GM21825 (cell line): ENCODE measurements around the gene KDM2B.

Experiments used
- ATAC-seq: cut with Tn5 transposase; IDR thresholded peaks from one replicate; pipeline ENCODE4 v1.9.1; 2021; ENCODE audit warnings: mild to moderate bottlenecking, moderate library complexity; ENCODE audit not compliant: unreplicated experiment

The KDM2B gene

GRCh38 chr12:121568518-121568917 is 12.3 kb downstream of the KDM2B start:
- no peak for ATAC-seq

GRCh38 chr12:121565076-121565475 is 15.7 kb downstream of the KDM2B start:
- no peak for ATAC-seq

GRCh38 chr12:121562488-121562887 is 18.3 kb downstream of the KDM2B start:
- ATAC-seq = no peak

GRCh38 chr12:121561009-121561395 is 19.8 kb downstream of the KDM2B start:
- ATAC-seq = no peak

GRCh38 chr12:121560392-121561008 is 20.3 kb downstream of the KDM2B start:
- no peak for ATAC-seq

GRCh38 chr12:121558956-121559355 is 21.9 kb downstream of the KDM2B start:
- ATAC-seq = no peak

- no peak for ATAC-seq
These were observed 29.7 kb downstream of the KDM2B start for GRCh38 chr12:121550974-121551634.

- no peak for ATAC-seq
These were observed 31.7 kb downstream of the KDM2B start for GRCh38 chr12:121549075-121549474.

GRCh38 chr12:121545480-121545879 is 35.3 kb downstream of the KDM2B start:
- ATAC-seq = no peak

- no peak for ATAC-seq
These were observed 37.0 kb downstream of the KDM2B start for GRCh38 chr12:121543786-121544185.

GRCh38 chr12:121539908-121540307 is 40.9 kb downstream of the KDM2B start:
- no peak for ATAC-seq

GRCh38 chr12:121538699-121539061 is 42.1 kb downstream of the KDM2B start:
- ATAC-seq = no peak

- ATAC-seq = peak; percentile 8
These were observed 42.8 kb downstream of the KDM2B start for GRCh38 chr12:121537814-121538698.

GRCh38 chr12:121536899-121537813 is 43.7 kb downstream of the KDM2B start:
- peak; percentile 58 for ATAC-seq

- ATAC-seq = peak; percentile 41
These were observed 44.5 kb downstream of the KDM2B start for GRCh38 chr12:121536054-121536898.

GRCh38 chr12:121535150-121536053 is 45.4 kb downstream of the KDM2B start:
- ATAC-seq = no peak

- ATAC-seq = no peak
These were observed 46.2 kb downstream of the KDM2B start for GRCh38 chr12:121534495-121535148.

GRCh38 chr12:121533394-121534090 is 47.3 kb downstream of the KDM2B start:
- ATAC-seq = no peak
